GM23248 (cell line): ENCODE data around the gene MISP. TPM values are rescaled to one million over a fixed set of nuclear protein-coding genes. Genes with fewer than 3 reads are reported as not detected.

ENCODE experiments used
- DNase-seq: peaks from one replicate; pipeline ENCODE4 v3.0.0-alpha.2; 2015
- H2AFZ ChIP-seq: fragments of 200-600 bp; sonication (generic); 2 replicates; pipeline ENCODE4 v1.6.1; 2016; ENCODE audit warnings: antibody characterized with exemption
- H3F3A ChIP-seq: fragments of 200-600 bp; sonication (generic); 2 replicates; pipeline ENCODE4 v1.6.1; 2016; ENCODE audit warnings: mild to moderate bottlenecking, antibody characterized with exemption, mixed run types; ENCODE audit not compliant: insufficient read depth
- H3K27ac ChIP-seq: fragments of 200-600 bp; sonication (generic); 2 replicates; pipeline ENCODE4 v1.5.1; 2016; ENCODE audit warnings: mild to moderate bottlenecking
- H3K27me3 ChIP-seq: fragments of 200-600 bp; sonication (generic); replicated peaks from 2 replicates; pipeline ENCODE4 v1.6.1; 2016; ENCODE audit warnings: mild to moderate bottlenecking; ENCODE audit not compliant: insufficient read depth
- H3K36me3 ChIP-seq: fragments of 200-600 bp; sonication (generic); 2 replicates; pipeline ENCODE4 v1.6.1; 2016; ENCODE audit warnings: low read depth, mild to moderate bottlenecking
- H3K4me1 ChIP-seq: fragments of 200-600 bp; sonication (generic); 2 replicates; pipeline ENCODE4 v1.6.1; 2016; ENCODE audit warnings: mild to moderate bottlenecking; ENCODE audit not compliant: insufficient read depth
- H3K4me2 ChIP-seq: fragments of 200-600 bp; sonication (generic); one replicate; pipeline ENCODE4 v1.6.1; 2016; ENCODE audit warnings: mild to moderate bottlenecking; ENCODE audit not compliant: unreplicated experiment
- H3K4me3 ChIP-seq: fragments of 200-600 bp; sonication (generic); 2 replicates; pipeline ENCODE4 v1.5.1; 2016; ENCODE audit warnings: mild to moderate bottlenecking
- H3K79me2 ChIP-seq: fragments of 200-600 bp; sonication (generic); 2 replicates; pipeline ENCODE4 v1.6.1; 2016; ENCODE audit warnings: mild to moderate bottlenecking; ENCODE audit not compliant: insufficient read depth
- H3K9ac ChIP-seq: fragments of 200-600 bp; sonication (generic); 2 replicates; pipeline ENCODE4 v1.6.1; 2016; ENCODE audit warnings: mild to moderate bottlenecking
- H3K9me2 ChIP-seq: fragments of 200-600 bp; sonication (generic); 2 replicates; pipeline ENCODE4 v1.6.1; 2016; ENCODE audit warnings: mixed run types, mild to moderate bottlenecking, moderate library complexity; ENCODE audit not compliant: insufficient read depth
- H3K9me3 ChIP-seq: fragments of 200-600 bp; sonication (generic); one replicate; pipeline ENCODE4 v1.6.1; 2017; ENCODE audit warnings: low read depth
- H4K20me1 ChIP-seq: fragments of 200-600 bp; sonication (generic); 2 replicates; pipeline ENCODE4 v1.6.0; 2016; ENCODE audit not compliant: insufficient read depth
- EZH2 ChIP-seq: fragments of 200-600 bp; sonication (generic); IDR thresholded peaks from 2 replicates; pipeline ENCODE4 v1.6.1; 2018; ENCODE audit warnings: antibody characterized with exemption, mild to moderate bottlenecking; ENCODE audit not compliant: insufficient read depth, poor library complexity, severe bottlenecking
- EZH2phosphoT487 ChIP-seq: fragments of 200-600 bp; sonication (generic); IDR thresholded peaks from 2 replicates; pipeline ENCODE4 v1.6.1; 2018; ENCODE audit warnings: antibody characterized with exemption, moderate library complexity, mild to moderate bottlenecking, low read depth; ENCODE audit not compliant: insufficient read depth
- WGBS, 2 experiments: methylation state at CpG; one replicate each; pipeline ENCODE4 v1.1.6; 2015 to 2017; ENCODE audit warnings: low lambda C conversion rate in 2 of 2, low coverage in 1 of 2; ENCODE audit errors: missing lambda C conversion rate in 2 of 2; 5-methylcytosine and 5-hydroxymethylcytosine counted together
- in situ Hi-C: fragments of 300-500 bp; cut with MboI; formaldehyde crosslinking; loops from 2 replicates; pipeline ENCODE4 v1.15.0; 2020
- polyA plus RNA-seq: library from polyadenylated mRNA; unstranded; fragments of >200 nt; fragmentation: Nextera tagmentation; extraction: Ambion mirVana; gene quantifications from 2 replicates; pipeline ENCODE4 v1.2.1, GENCODE V29; 2016
- total RNA-seq: library from RNA; depleted of rRNA; stranded (reverse); fragments of >200 nt; shearing (Covaris generic); gene quantifications from 2 replicates; pipeline ENCODE4 v1.2.3, GENCODE V29; 2014

MISP gene
- total and polyA plus RNA-seq, 2 experiments from 2014 or later, result not detected

GRCh38 chr19:788983-789700 is 38.2 kb downstream of the MISP start:
- Histone ChIP-seq H3K4me2 (peak overlapping the region; percentile 16), H3K9me3 (no peaks in the 10 kb centered on the region), H2AFZ (peak overlapping the region; percentile 80), H3K27ac (no peak overlapping the region), H3K4me3 (no peak overlapping the region), H3K9ac (peak overlapping the region; percentile 47), H4K20me1 (no peaks in the 10 kb centered on the region), H3K9me2 (no peaks in the 10 kb centered on the region), H3K36me3 (no peaks in the 10 kb centered on the region), H3K79me2 (no peaks in the 10 kb centered on the region), H3F3A (no peaks in the 10 kb centered on the region), H3K27me3 (no peaks in the 10 kb centered on the region), H3K4me1 (peaks cover 8% of the 10 kb centered on the region; the same call in 1 of the 2 replicates)
- in situ Hi-C loops, result no loop called here
- TF ChIP-seq EZH2phosphoT487, result no peak
- no peak for TF ChIP-seq EZH2
- 12 to 20% methylated on average over 33 of the region's 33 CpGs for WGBS, 2 experiments
- peak; percentile 65 for DNase-seq

- H3K79me2 ChIP-seq, result no peaks in the 10 kb centered on the region
- H3K27ac ChIP-seq, result no peak overlapping the region
- DNase-seq, result peak; percentile 23
- TF ChIP-seq EZH2 (no peak), EZH2phosphoT487 (no peak)
- peak overlapping the region; percentile 47 for H3K9ac ChIP-seq
- H3K27me3 ChIP-seq, result no peaks in the 10 kb centered on the region
- WGBS, 2 experiments, result 82 to 83% methylated on average over 9 of the region's 9 CpGs
- peaks cover 8% of the 10 kb centered on the region; the same call in 1 of the 2 replicates for H3K4me1 ChIP-seq
- H3F3A ChIP-seq, result no peaks in the 10 kb centered on the region
- no peaks in the 10 kb centered on the region for H3K36me3 ChIP-seq
- H2AFZ ChIP-seq, result peak overlapping the region; percentile 80
- no peak overlapping the region for H3K4me3 ChIP-seq
- no peaks in the 10 kb centered on the region for H3K9me3 ChIP-seq
- in situ Hi-C loops, result no loop called here
- no peaks in the 10 kb centered on the region for H4K20me1 ChIP-seq
- H3K9me2 ChIP-seq, result no peaks in the 10 kb centered on the region
- no peak overlapping the region for H3K4me2 ChIP-seq
Measured at GRCh38 chr19:789701-790060, 38.8 kb downstream of the MISP start.

- in situ Hi-C loops, result no loop called here
- Histone ChIP-seq H3K4me2 (no peak overlapping the region), H3F3A (no peaks in the 10 kb centered on the region), H3K9me2 (no peaks in the 10 kb centered on the region), H3K27ac (no peak overlapping the region), H2AFZ (no peak overlapping the region), H3K79me2 (no peaks in the 10 kb centered on the region), H3K9me3 (no peaks in the 10 kb centered on the region), H3K4me3 (no peak overlapping the region), H3K9ac (no peak overlapping the region), H3K36me3 (no peaks in the 10 kb centered on the region), H3K27me3 (no peaks in the 10 kb centered on the region), H4K20me1 (no peaks in the 10 kb centered on the region), H3K4me1 (peaks cover 10% of the 10 kb centered on the region; the same call in 1 of the 2 replicates)
- DNase-seq, result no peak
- 87 to 90% methylated on average over 26 of the region's 26 CpGs for WGBS, 2 experiments
- TF ChIP-seq EZH2, result no peak
- TF ChIP-seq EZH2phosphoT487, result no peak
Measured at GRCh38 chr19:791007-791566, 40.2 kb downstream of the MISP start.

- Histone ChIP-seq H3K9me3 (no peaks in the 10 kb centered on the region), H3K79me2 (no peaks in the 10 kb centered on the region), H3K36me3 (no peaks in the 10 kb centered on the region), H3K27me3 (no peaks in the 10 kb centered on the region), H3K4me1 (peaks cover 14% of the 10 kb centered on the region; the same call in 1 of the 2 replicates), H3K9me2 (no peaks in the 10 kb centered on the region), H2AFZ (no peak overlapping the region), H3K9ac (no peak overlapping the region), H4K20me1 (no peaks in the 10 kb centered on the region), H3F3A (no peaks in the 10 kb centered on the region), H3K4me2 (no peak overlapping the region), H3K27ac (no peak overlapping the region), H3K4me3 (no peak overlapping the region)
- TF ChIP-seq EZH2 (no peak), EZH2phosphoT487 (no peak)
- 80% methylated on average over 2 to 8 of the region's 8 CpGs for WGBS, 2 experiments
- in situ Hi-C loops, result no loop called here
- no peak for DNase-seq
Measured at GRCh38 chr19:791567-792305, 40.8 kb downstream of the MISP start.
